Measurements from ENCODE around the gene HTR1B.

HTR1B gene, protein sequence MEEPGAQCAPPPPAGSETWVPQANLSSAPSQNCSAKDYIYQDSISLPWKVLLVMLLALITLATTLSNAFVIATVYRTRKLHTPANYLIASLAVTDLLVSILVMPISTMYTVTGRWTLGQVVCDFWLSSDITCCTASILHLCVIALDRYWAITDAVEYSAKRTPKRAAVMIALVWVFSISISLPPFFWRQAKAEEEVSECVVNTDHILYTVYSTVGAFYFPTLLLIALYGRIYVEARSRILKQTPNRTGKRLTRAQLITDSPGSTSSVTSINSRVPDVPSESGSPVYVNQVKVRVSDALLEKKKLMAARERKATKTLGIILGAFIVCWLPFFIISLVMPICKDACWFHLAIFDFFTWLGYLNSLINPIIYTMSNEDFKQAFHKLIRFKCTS

GRCh38 chr6:77463308-77463860, at the start of gene HTR1B:
Gene HTR1B, minus strand, starts transcription at chr6:77463491. Its CDS starts 88 bp downstream, at chr6:77463403.
- DNase-seq = no peak

DNA sequence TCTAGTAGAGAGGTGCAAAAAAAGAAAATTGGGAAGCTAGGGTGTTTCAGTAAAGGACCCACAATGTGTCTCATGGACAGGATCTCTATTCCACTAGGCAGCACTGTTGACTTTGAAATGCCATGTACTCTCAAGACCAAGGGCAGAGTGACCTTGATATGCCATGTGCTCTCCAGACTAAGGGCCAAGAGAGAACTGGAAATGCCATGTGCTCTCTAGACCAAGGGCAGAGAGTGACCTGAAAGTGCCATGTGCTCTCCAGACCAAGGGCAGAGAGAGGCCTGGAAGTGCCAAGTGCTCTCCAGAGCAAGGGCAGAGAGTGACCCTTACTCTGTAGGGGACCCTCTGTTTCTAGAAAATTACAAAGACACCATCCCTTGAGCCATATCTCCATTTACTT, 49.3 kb upstream of the HTR1B start:
- DNase-seq = no peak

GRCh38 chr6:77511860-77512259, 48.6 kb upstream of the HTR1B start:
- no peak for DNase-seq

GRCh38 chr6:77502981-77503380, 39.7 kb upstream of the HTR1B start:
- no peak for DNase-seq

DNA sequence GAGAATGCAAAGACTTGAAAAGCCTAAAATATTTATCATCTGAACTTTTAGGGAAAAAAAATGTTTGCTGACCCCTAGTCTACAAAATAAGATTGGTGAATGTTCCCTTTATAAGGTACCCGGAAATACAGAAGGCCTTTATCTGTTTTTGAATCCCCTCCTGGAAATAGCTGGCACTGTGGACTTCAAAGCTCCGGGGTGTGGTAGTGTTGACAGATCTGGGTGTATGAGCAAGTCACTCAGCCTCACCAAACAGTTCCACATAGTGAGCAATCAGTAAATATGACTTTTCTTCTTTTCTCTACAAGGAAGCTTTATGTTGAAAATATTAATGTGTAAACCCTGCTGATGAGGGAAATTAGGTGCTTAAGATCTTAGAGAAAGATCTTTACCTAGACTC, 29.2 kb upstream of the HTR1B start:
- DNase-seq = no peak

GRCh38 chr6:77487808-77488425, 24.6 kb upstream of the HTR1B start:
- no peak for DNase-seq

DNA sequence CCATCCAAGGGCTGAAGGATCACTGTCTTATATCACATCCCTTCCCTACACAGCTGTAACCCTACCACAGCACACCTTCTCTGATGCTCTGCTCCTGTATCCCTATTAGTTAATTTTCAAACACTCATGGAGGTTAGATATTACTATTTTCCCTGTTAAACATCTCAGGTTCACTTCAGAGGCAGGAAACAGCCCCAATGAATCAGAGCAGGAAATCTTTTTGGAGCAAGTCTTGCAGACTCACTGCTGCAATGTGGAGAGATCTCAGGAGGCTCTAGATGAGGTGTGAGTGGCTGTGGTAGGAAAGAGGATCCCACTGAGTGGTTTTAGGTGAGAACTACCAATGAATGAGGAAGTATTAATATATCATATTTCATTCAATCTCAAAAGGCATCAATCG, 19.7 kb upstream of the HTR1B start:
- no peak for DNase-seq

- no peak for DNase-seq
Measured at GRCh38 chr6:77474973-77475372, 11.7 kb upstream of the HTR1B start.

DNA sequence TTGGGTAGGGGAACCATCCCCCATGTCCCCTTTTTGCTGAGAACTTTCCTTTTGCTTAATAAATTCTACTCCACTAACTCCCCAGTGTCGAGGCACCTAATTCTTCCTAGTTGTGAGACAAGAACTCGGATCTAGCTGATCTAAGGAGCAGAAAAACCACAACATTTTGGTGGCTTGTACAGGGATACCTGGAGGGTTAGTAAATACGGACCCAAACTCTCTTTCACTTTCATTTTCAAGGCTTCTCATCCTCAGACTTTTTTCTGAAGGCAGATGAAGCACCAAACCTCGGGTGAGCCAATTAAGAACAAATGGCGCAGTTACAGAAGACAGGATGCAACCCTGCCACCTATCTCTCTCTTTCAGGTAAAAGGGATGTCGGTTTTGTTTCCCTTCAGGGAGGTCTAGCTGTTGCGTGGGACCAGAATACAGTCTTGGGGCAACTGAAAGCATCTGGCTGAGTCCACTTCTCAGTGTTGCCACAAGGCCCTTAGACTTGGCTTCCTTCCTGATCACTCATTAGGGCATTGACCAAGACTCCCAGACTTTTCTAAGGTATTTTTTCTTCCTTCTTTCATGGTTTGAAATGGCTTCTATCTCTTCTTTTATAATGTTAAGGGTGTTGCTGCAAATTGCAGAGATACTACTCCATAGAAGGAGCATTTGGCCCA, 11.1 kb upstream of the HTR1B start:
- DNase-seq = no peak

DNA sequence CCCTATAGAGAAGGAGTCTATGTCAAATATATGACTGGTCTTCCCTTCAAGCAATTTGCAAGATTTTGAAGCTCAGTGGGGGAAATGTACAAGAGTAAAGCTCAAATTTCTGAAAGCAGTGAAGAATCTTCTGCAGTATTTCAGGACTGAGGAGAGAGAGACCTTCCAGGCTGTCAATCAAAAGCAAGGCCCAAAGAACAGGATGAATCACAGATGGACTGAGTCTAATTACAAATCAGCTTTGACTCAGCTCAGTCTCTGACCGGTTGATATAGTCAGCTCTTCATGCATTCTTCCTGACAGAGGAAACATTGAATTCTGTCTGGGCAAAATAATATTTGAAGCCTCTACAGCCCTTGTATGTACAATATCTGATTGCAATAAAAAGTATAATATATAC, 7.7 kb upstream of the HTR1B start:
- no peak for DNase-seq

DNA sequence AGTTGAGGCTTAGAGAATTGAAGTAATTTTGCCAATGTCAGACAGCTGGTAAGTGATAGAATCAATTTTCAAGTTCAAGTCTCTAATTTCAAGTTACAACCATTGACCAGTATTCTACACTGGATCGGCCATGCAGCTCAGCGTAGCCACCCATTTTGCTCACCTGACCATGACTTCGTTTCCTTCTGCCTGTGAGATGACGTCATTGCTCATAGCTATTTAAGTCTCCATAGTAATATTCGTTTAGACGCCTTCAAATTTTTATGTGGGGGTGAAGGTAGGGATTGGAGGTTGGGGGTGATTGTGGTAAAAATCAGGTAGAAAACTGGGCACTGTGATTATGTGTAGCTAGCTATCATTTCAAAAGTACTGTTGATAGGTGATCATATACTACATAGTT, 5.6 kb upstream of the HTR1B start:
- no peak for DNase-seq

GRCh38 chr6:77466451-77467437, 3.5 kb upstream of the HTR1B start:
- no peak for DNase-seq

DNA sequence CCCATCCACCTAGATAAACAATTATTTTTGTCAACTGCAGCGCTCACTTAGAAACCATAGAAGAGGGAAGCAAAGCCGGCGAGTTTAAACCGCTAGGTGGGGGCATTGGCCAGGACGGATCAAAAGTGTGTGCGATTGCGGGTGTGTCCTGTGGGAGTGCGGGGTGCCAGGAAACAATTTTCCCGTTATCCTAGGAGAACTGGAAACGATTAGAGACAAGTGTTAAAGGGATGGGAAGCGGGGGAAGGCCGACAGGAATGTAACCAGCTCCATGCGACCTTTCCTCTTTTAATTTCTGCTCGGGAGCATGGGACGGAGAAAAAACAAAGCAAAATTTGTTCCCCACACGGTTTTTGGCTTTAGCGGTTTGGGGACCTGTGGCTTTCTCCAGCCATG, 2.8 kb upstream of the HTR1B start:
- DNase-seq = peak; percentile 66

DNA sequence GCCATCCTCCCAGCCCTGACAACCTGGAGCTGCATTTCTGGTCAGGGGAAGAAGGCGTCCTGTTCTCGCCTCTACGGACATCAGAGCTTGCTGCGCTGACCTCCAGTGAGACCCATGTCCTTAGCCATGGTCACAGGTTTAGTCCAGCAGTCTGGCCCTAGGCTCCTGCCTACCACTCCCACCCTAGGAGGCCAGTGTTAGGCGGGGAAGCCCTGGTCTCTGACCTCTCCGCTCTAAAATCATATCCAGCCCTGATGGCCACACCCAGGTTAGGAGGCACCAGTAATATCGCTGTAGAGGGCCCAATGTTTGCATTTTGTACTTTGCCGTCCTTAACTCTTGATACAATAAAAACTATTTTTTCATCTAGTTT, 1.2 kb upstream of the HTR1B start:
- DNase-seq = no peak

- no peak for DNase-seq
Measured at GRCh38 chr6:77463861-77464494, 687 bp upstream of the HTR1B start.

DNA sequence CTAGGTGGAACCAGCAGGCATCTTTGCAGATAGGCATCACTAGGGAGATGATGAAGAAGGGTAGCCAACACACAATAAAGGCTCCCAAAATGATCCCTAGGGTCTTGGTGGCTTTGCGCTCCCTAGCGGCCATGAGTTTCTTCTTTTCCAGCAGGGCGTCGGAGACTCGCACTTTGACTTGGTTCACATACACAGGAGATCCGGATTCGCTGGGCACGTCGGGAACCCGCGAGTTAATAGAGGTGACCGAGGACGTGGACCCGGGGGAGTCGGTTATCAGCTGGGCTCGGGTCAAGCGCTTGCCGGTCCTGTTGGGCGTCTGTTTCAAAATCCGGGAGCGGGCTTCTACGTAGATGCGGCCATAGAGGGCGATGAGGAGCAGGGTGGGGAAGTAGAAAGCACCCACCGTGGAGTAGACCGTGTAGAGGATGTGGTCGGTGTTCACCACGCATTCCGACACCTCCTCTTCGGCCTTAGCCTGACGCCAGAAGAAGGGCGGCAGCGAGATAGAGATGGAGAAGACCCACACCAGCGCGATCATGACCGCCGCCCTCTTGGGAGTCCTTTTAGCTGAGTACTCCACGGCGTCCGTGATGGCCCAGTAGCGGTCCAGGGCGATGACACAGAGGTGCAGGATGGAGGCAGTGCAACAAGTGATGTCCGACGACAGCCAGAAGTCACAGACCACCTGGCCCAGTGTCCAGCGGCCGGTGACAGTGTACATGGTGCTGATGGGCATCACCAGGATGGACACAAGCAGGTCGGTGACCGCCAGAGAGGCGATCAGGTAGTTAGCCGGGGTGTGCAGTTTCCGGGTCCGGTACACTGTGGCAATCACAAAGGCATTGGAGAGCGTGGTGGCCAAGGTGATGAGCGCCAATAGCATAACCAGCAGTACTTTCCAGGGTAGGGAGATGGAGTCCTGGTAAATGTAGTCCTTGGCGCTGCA, 658 bp downstream of the HTR1B start:
- no peak for DNase-seq

DNA sequence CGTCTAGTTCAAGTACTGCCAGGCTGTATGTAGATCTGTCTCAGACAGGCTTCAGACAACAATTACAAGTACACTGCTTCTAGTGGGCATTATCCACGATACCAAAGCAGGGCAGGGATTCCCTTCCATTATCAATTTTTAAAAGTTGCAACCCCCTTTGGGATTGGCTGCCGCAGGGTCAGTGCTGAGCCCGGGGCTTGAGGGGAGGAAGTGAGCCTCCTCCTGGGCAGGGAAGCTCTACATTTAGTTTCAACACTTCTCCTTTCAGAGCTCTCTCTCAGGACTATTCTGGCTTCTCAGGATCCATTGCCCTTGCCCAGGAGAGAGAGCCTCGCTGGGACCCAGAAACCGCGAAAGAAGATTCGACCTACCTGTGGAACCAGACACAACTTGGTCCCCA, 1.5 kb downstream of the HTR1B start:
- no peak for DNase-seq

GRCh38 chr6:77458421-77458820, 4.9 kb downstream of the HTR1B start:
- DNase-seq = no peak

DNA sequence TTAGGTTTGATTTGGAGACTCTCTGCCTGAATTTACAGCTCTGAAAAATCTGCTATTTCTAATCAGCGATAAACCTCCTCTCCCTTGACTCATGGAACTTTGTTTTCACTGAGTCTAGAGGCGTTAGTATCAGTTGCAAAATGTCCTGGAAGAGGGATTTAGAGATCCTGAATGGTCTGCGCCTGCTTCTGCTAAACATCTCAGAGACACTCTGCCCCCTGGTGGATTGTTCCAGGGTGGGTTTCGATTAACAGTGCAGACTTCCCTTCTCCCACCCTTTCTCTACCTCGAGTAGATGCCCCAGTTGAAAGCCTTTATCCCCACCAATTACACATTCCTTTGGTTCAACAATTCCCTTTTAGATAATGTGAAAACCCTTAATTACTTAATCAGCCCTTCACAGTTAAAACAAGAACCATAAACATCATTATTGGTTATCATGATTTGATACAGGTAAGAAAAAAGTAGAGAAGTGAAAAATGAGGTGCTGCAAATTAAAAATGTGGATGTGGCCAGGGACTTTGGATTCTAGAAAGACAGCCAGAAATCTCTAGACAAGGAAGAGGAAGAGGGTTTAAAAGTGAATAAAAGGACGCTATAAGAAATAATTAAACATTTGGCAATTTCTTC, 5.5 kb downstream of the HTR1B start:
- DNase-seq = peak; percentile 83

- DNase-seq = peak; percentile 89
Measured at GRCh38 chr6:77456531-77457248, 6.6 kb downstream of the HTR1B start.
